Aortic smooth muscle cell (primary cell): ENCODE measurements around the gene MAPK8IP1. TPM values are rescaled to one million over a fixed set of nuclear protein-coding genes. Genes with fewer than 3 reads are reported as not detected.

ENCODE experiments used
- total RNA-seq: library from RNA; depleted of rRNA; stranded (reverse); fragments of >200 nt; gene quantifications from 2 replicates; pipeline ENCODE4 v1.2.3, GENCODE V29; 2014

MAPK8IP1 gene
- 6.5 and 6.6 TPM in 2 replicates for total RNA-seq

DNA sequence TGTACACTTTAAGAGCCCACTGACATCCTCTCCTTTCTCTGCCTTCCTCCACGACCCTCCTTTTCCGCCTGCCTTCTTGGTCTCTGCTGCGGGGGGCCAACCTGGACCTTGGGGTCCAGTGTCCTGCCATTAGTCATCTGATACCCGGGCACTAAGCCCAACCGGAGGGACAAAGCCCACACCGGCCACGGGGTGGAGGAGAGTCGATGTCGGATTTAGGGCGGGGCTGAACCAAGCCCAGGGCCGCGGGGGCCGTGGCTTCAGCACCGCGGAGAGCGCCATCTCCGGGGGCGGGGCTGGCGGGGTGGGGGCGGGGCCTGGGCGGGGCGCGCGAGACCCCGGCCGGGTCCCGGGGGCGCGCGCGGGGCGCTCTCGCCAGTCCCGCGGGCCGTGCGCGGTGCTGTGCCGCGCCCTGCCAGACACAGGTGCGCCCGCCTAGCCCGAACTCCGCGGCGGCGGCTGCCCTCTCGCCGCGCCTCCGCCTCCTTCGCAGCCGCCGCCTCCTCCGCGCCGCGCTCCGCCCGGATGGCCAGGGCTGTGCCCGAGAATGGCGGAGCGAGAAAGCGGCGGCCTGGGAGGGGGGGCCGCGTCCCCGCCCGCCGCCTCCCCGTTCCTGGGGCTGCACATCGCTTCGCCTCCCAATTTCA, at the start of gene MAPK8IP1:
Gene MAPK8IP1, plus strand, starts transcription at position 378 of the 647 bp plus-strand sequence. Its CDS starts 170 bp downstream, at position 548.

DNA sequence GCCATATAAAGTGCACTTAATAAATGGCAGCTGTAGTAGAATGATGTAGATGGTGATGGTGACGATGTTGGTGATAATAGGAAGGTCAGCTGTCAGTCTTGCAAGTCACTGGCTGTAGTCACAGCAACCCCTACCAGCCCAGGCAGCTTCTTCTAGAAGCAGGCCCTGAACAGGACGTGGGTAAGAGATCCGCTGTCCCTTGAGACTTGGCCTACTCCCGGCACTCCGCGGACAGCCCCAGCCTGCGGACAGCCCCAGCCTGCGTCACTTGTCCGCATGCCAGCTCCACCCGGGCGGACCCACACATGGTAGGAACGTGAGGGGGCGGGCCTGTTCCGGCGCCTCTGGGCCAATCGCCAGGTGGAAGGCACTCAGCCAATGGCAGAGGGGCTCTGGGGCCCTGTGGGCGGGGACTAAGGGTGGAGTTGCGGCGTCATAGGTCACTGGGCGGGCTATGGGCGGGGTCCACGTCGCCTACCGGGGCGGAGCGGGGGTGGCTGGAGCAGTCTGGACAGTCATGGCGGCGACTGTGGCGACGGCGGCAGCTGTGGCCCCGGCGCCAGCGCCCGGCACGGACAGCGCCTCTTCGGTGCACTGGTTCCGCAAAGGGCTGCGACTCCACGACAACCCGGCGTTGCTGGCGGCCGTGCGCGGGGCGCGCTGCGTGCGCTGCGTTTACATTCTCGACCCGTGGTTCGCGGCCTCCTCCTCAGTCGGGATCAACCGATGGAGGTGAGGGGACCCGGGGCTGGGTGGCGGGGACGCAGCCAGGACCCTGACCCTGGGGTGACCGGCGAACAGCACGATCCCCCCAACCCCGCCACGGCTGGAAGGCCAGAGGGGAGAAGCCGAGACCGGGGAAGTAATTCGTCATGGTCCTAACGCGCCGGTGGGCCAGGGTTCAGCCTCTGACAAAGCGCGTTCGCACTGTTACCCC, 38.2 kb upstream of the MAPK8IP1 start, which contains the start of gene CRY2:
Gene CRY2, plus strand, starts transcription at position 502 of the 937 bp plus-strand sequence. Its CDS starts 16 bp downstream, at position 518.

DNA sequence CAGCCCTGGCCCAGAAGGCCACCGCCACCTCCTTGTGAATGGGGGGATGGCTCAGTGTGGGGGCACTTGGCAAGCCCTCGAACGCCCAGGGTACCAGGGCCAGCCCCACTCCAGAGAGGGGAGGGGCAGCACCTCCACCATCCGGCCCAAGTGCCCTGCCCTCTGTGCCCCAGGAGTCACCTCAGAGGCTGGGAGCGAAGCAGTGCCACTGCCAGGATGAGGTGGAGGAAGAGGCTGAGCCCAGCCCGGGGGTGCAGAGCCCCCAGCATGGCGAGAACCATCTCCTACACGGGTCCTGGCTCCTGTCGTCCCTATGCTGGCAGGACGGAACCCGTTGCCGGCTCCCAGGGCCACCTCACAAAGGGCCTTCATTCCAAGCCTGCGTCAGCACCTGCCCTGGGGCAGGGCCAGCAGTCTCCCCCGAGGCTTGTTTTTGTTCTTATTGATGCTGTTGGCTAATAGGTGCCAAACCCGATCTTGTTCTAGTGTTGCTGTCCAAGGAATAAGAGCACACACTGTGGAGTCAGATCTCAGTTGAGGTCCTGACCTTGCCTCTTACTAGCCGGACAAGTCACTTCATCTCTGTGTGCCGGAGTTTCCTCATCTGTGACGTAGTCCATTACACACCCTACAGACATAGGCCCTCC, 21.6 kb downstream of the MAPK8IP1 start, which contains the start of gene FREY1:
Gene FREY1, minus strand, starts transcription at position 307 of the 647 bp plus-strand sequence. Its CDS starts 26 bp downstream, at position 281.

DNA sequence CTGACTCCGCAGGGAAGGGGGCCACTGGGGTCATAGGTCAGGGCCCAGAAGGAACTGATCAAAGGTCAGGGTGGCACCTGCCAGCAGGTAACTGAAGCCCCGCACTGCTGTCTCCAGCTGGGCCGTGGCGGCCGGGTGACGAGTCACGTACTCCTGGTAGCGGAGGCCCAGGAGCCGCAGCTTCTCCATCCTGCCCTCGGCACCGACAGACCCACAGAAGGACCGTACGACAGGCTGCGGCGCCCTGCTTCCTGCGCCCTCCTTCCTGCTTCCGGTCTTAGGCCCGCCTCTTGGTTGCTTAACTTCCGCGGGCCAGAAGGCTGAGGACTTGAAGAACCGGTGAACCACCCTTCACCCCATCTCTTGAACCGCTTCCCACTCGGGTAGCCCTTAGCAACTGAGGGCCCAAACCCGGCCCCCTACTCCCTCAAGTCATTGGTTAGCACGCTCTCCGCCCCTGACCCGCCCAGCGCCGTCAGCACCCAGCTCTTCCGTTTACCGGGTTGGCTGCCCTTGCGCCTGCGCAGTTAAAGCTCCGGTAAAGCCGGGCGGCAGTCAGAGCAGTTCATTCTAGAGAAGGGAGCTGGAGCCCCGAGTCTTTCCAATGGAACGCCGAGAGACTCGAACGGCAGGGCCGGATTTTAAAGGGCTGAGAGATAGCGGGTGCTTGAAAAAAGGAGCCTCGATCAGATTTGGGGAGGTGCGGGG, 32.3 kb downstream of the MAPK8IP1 start, which contains the start of gene PEX16:
Gene PEX16, minus strand, starts transcription at position 255 of the 708 bp plus-strand sequence. Its CDS starts 66 bp downstream, at position 189.

DNA sequence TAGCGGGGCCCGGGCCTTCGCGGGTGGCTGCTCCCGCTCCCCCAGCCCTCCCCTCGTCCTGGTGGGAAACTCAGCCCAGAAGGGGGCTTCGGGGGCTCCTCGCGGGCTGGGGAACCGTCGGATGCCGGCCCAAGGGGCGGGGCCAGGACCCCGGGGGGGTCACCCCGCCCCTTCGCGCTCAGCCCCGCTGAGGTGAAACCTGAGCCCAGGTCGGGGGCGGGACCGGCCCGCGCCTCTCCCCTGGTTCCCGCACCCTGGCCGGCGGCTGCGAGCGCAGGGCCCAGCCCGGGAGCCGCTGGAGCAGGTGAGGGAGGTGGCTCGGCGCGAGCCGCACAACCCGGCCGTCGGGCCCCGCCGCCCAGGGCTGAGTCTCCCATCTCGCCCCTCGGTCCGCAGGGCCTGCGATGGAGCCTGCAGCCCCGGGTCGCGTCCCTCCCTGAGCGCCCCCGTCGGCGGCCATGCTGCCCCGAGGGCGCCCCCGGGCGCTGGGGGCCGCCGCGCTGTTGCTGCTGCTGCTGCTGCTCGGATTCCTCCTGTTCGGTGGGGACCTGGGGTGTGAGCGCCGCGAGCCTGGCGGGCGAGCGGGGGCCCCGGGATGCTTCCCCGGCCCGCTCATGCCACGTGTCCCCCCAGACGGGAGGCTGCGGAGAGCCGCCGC, 37.1 kb downstream of the MAPK8IP1 start, which contains the start of gene LARGE2:
Gene LARGE2, plus strand, starts transcription at position 232 of the 658 bp plus-strand sequence. Its CDS starts 227 bp downstream, at position 459.

Other genes with a start within 250 kb of the MAPK8IP1 start
- 1.1 and 1.2 TPM in 2 replicates for gene CHST1, start 220.0 kb upstream of the MAPK8IP1 start, total RNA-seq
- gene SLC35C1, start 80.5 kb upstream of the MAPK8IP1 start, total RNA-seq: 6.5 and 8.3 TPM in 2 replicates
- 13.2 and 14.7 TPM in 2 replicates for gene CRY2, start 38.2 kb upstream of the MAPK8IP1 start, total RNA-seq
- 0.44 and 0.79 TPM in 2 replicates for gene FREY1, start 21.6 kb downstream of the MAPK8IP1 start, total RNA-seq
- 26.1 and 30.0 TPM in 2 replicates for gene PEX16, start 32.2 kb downstream of the MAPK8IP1 start, total RNA-seq
- gene LARGE2, start 37.0 kb downstream of the MAPK8IP1 start, total RNA-seq: not detected in 2 replicates
- 7.8 and 12.5 TPM in 2 replicates for gene PHF21A, start 235.8 kb downstream of the MAPK8IP1 start, total RNA-seq